GM12891 (cell line): ENCODE data around the gene KRTCAP2. TPM values are rescaled to one million over a fixed set of nuclear protein-coding genes. Genes with fewer than 3 reads are reported as not detected.
A peak's percentile ranks its signal among the peaks of the same experiment; 100 is the strongest.
"Not testable (repeated sequence)": the region's sequence is repeated elsewhere in the genome, so short reads cannot be mapped to it uniquely, and the experiment has no call there.

ENCODE experiments used
- DNase-seq: peaks from one replicate; pipeline ENCODE4 v3.0.0; 2011; ENCODE audit warnings: low spot score; ENCODE audit not compliant: insufficient read length
- FAIRE-seq: peaks from 2 replicates; lab custom pipeline; 2011; peaks lifted over from hg19 to GRCh38; lab: Jason Lieb, UNC
- PAX5 ChIP-seq: IDR thresholded peaks from 2 replicates; pipeline ENCODE4 v1.6.1; 2011; ENCODE audit warnings: low read length, moderate library complexity, mild to moderate bottlenecking; ENCODE audit not compliant: insufficient read depth, severe bottlenecking
- POLR2A ChIP-seq: IDR thresholded peaks from 2 replicates; pipeline ENCODE4 v1.6.1; 2011; ENCODE audit warnings: low read depth, low read length, control low read depth
- POLR2AphosphoS5 ChIP-seq: IDR thresholded peaks from 2 replicates; pipeline ENCODE4 v1.6.1; 2011; ENCODE audit warnings: low read depth, low read length, control low read depth
- POU2F2 ChIP-seq: IDR thresholded peaks from 2 replicates; pipeline ENCODE4 v1.6.1; 2011; ENCODE audit warnings: low read depth, mild to moderate bottlenecking, control low read depth, low read length, moderate library complexity
- SPI1 ChIP-seq: IDR thresholded peaks from 2 replicates; pipeline ENCODE4 v1.6.1; 2011; ENCODE audit warnings: low read depth, low read length, control low read depth
- TAF1 ChIP-seq: IDR thresholded peaks from 2 replicates; pipeline ENCODE4 v1.6.1; 2011; ENCODE audit warnings: low read depth, low read length, control low read depth
- polyA plus RNA-seq: library from polyadenylated mRNA; unstranded; fragments of >200 nt; gene quantifications from one replicate; pipeline ENCODE4 v1.2.1, GENCODE V29; 2012; ENCODE audit warnings: low read depth, missing spikeins, inconsistent platforms; ENCODE audit not compliant: missing spikeins

KRTCAP2 gene
- polyA plus RNA-seq = 104 TPM

GRCh38 chr1:155172732-155173477 lies at the start of gene KRTCAP2:
Gene KRTCAP2 (minus strand): TSS chr1:155173304. CDS start chr1:155173224, 80 bp downstream.
- FAIRE-seq (peak; percentile 98), DNase-seq (peak; percentile 97)
- TF ChIP-seq POLR2A = peak; percentile 90
- no peak for TF ChIP-seq PAX5
- TF ChIP-seq TAF1 = peak; percentile 67
- peak; percentile 67; the same call in 1 of the 2 replicates for TF ChIP-seq POU2F2
- TF ChIP-seq SPI1 = peak; percentile 38; the same call in 1 of the 2 replicates
- peak; percentile 85 for TF ChIP-seq POLR2AphosphoS5

GRCh38 chr1:155220211-155220965 lies 47.3 kb upstream of the KRTCAP2 start:
- FAIRE-seq, DNase-seq: not testable (repeated sequence)

- TF ChIP-seq PAX5 (no peak), POLR2AphosphoS5 (no peak), POLR2A (no peak), SPI1 (no peak), TAF1 (no peak), POU2F2 (no peak)
- FAIRE-seq = no peak
- DNase-seq = no peak
Observed at GRCh38 chr1:155219592-155220031, 46.5 kb upstream of the KRTCAP2 start.

- no peak for TF ChIP-seq POLR2AphosphoS5
- TF ChIP-seq PAX5 = no peak
- TF ChIP-seq SPI1 = no peak
- FAIRE-seq (no peak), DNase-seq (no peak)
Observed at GRCh38 chr1:155218854-155219591, 45.9 kb upstream of the KRTCAP2 start.

- peak; percentile 20 for FAIRE-seq
- DNase-seq = not testable (repeated sequence)
Observed at GRCh38 chr1:155214702-155215101, 41.6 kb upstream of the KRTCAP2 start.

GRCh38 chr1:155212051-155212440 lies 38.9 kb upstream of the KRTCAP2 start:
- not testable (repeated sequence) for FAIRE-seq

GRCh38 chr1:155211381-155212050 lies 38.4 kb upstream of the KRTCAP2 start:
- not testable (repeated sequence) for DNase-seq

More at GRCh38 chr1:155212051-155212440, 38.9 kb upstream of the KRTCAP2 start:
- not testable (repeated sequence) for DNase-seq

GRCh38 chr1:155210314-155211104 lies 37.4 kb upstream of the KRTCAP2 start:
- DNase-seq (no peak), FAIRE-seq (no peak)
- TF ChIP-seq POU2F2 (no peak), POLR2AphosphoS5 (no peak), TAF1 (no peak), SPI1 (no peak), POLR2A (no peak), PAX5 (no peak)

More at GRCh38 chr1:155211381-155212050, 38.4 kb upstream of the KRTCAP2 start:
- FAIRE-seq = not testable (repeated sequence)

- DNase-seq = no peak
- no peak for TF ChIP-seq POLR2A
- FAIRE-seq = peak; percentile 40
Observed at GRCh38 chr1:155209312-155209721, 36.2 kb upstream of the KRTCAP2 start.
